Psoas muscle (tissue), 8 donors: ENCODE data around the gene RASA3. TPM values are rescaled to one million over a fixed set of nuclear protein-coding genes. Genes with fewer than 3 reads are reported as not detected.
"Not testable (repeated sequence)": the region's sequence is repeated elsewhere in the genome, so short reads cannot be mapped to it uniquely, and the experiment has no call there.

Experiments
- ATAC-seq, 4 donors: fragments of 200-7000 bp; cut with Tn5 transposase; one replicate each; pipeline ENCODE4 v1.9.1; 2020; ENCODE audit warnings: moderate library complexity in 3 of 4, mild to moderate bottlenecking in 2 of 4
- DNase-seq, 2 donors: peaks; one replicate each; pipeline ENCODE4 v3.0.0-alpha.2; 2020
- H3K27ac ChIP-seq: fragments of 200-600 bp; one replicate; pipeline ENCODE4 v1.8.0; 2022
- H3K27me3 ChIP-seq, 3 donors: fragments of 200-600 bp in 1 of 3; one replicate each; pipeline versions ENCODE4 v1.6.1 to v1.8.0; 2013 to 2022; ENCODE audit warnings: low read length in 2 of 3, mild to moderate bottlenecking in 2 of 3, moderate library complexity in 1 of 3; ENCODE audit not compliant: insufficient read depth in 3 of 3
- H3K36me3 ChIP-seq, 2 donors: fragments of 200-600 bp in 1 of 2; one replicate each; pipeline versions ENCODE4 v1.6.1 to v1.8.0; 2013 to 2022; ENCODE audit warnings: low read depth in 1 of 2, mild to moderate bottlenecking in 1 of 2, moderate library complexity in 1 of 2; ENCODE audit not compliant: insufficient read depth in 1 of 2
- H3K4me1 ChIP-seq: fragments of 200-600 bp; one replicate; pipeline ENCODE4 v1.8.0; 2022
- H3K4me3 ChIP-seq: fragments of 200-600 bp; one replicate; pipeline ENCODE4 v1.8.0; 2022; ENCODE audit warnings: mild to moderate bottlenecking
- H3K9me3 ChIP-seq: fragments of 200-600 bp; one replicate; pipeline ENCODE4 v1.8.0; 2022
- WGBS, 3 donors: extraction: QIAGEN DNeasy Blood & Tissue Kit; methylation state at CpG; one replicate each; pipeline versions ENCODE4 v1.1.6 to v1.1.7; 2013; 5-methylcytosine and 5-hydroxymethylcytosine counted together
- intact Hi-C, 2 donors: fragments of 100-400 bp; cut with DNase I; formaldehyde crosslinking; loops; one replicate each; pipeline versions ENCODE4 v1.11.0 to v1.14.2; 2022
- long read RNA-seq, 2 donors: library from polyadenylated mRNA; unstranded; transcript quantifications; one replicate each; pipeline ENCODE4 v2.0.0, GENCODE V29; 2021
- polyA plus RNA-seq, 3 donors: library from polyadenylated mRNA; stranded (reverse); fragments of 200-250 nt; gene quantifications; one replicate each; pipeline ENCODE4 v1.2.3, GENCODE V29; 2013
- total RNA-seq, 4 donors: library from RNA; stranded (reverse); fragmentation: NEBNext Ultra II Directional in 2 of 4; extraction: Animal tissue kit (Norgen Biotek cat#: 25700) in 2 of 4; gene quantifications; one replicate each; pipeline versions ENCODE4 v1.2.1 to v1.2.4, GENCODE V29; 2021 to 2023
- TF ChIP-seq, protein P1 (sequence below): fragments of 200-600 bp; IDR thresholded peaks from one replicate; pipeline ENCODE4 v1.8.0; 2022; ENCODE audit warnings: antibody characterized with exemption
- donor health status: healthy with polysubstance abuse.
- donor health status: DM: no; HTN: no; CAD: no; lungs with moderate emphysema.
- donor health status: Bipolar disorder and iron deficiency.
- donor health status: healthy.
- donor health status: DM: yes; HTN: yes; CAD: no.
- donor health status: DM: no; HTN: no; CAD: no.
- donor health status: DM: no; HTN: no; CAD: no.
- donor health status: DM: yes; HTN: yes; CAD: no.

RASA3 gene, protein sequence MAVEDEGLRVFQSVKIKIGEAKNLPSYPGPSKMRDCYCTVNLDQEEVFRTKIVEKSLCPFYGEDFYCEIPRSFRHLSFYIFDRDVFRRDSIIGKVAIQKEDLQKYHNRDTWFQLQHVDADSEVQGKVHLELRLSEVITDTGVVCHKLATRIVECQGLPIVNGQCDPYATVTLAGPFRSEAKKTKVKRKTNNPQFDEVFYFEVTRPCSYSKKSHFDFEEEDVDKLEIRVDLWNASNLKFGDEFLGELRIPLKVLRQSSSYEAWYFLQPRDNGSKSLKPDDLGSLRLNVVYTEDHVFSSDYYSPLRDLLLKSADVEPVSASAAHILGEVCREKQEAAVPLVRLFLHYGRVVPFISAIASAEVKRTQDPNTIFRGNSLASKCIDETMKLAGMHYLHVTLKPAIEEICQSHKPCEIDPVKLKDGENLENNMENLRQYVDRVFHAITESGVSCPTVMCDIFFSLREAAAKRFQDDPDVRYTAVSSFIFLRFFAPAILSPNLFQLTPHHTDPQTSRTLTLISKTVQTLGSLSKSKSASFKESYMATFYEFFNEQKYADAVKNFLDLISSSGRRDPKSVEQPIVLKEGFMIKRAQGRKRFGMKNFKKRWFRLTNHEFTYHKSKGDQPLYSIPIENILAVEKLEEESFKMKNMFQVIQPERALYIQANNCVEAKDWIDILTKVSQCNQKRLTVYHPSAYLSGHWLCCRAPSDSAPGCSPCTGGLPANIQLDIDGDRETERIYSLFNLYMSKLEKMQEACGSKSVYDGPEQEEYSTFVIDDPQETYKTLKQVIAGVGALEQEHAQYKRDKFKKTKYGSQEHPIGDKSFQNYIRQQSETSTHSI
- total RNA-seq (10 to 100 TPM in 3 of 4 donors, 1 to 10 TPM in 1; 9.2 to 20.2 (median 14.5) TPM), polyA plus RNA-seq (10 to 100 TPM in 1 of 3 donors, 1 to 10 TPM in 2; 4.8 to 24.4 (median 5.2) TPM)
- long read RNA-seq, donor 1, full-length matches to known transcripts, result 14 of 27 reads
- long read RNA-seq, donor 1, partial matches to known transcripts, result 4 of 27 reads
- long read RNA-seq, donor 1, other reads (novel, unspliced or antisense), result 9 of 27 reads
- long read RNA-seq, donor 2, full-length matches to known transcripts, result 22 of 33 reads
- long read RNA-seq, donor 2, partial matches to known transcripts, result 5 of 33 reads
- long read RNA-seq, donor 2, other reads (novel, unspliced or antisense), result 6 of 33 reads

- 0 to 1% (median 1%) methylated on average over 39 to 81 of the region's 81 CpGs for WGBS, 3 donors
- intact Hi-C loops, result no loop called here
- DNase-seq, result peak; percentile 85 to 87
- no peaks in the 10 kb centered on the region for H3K9me3 ChIP-seq
- H3K36me3 ChIP-seq, result no peaks in the 10 kb centered on the region
- no peaks in the 10 kb centered on the region for H3K27me3 ChIP-seq
- TF ChIP-seq, protein P1, sequence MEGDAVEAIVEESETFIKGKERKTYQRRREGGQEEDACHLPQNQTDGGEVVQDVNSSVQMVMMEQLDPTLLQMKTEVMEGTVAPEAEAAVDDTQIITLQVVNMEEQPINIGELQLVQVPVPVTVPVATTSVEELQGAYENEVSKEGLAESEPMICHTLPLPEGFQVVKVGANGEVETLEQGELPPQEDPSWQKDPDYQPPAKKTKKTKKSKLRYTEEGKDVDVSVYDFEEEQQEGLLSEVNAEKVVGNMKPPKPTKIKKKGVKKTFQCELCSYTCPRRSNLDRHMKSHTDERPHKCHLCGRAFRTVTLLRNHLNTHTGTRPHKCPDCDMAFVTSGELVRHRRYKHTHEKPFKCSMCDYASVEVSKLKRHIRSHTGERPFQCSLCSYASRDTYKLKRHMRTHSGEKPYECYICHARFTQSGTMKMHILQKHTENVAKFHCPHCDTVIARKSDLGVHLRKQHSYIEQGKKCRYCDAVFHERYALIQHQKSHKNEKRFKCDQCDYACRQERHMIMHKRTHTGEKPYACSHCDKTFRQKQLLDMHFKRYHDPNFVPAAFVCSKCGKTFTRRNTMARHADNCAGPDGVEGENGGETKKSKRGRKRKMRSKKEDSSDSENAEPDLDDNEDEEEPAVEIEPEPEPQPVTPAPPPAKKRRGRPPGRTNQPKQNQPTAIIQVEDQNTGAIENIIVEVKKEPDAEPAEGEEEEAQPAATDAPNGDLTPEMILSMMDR, result no peak
- H3K4me3 ChIP-seq, result peak within 1 kb of the TSS; percentile 82
- peaks cover 32% of the 10 kb centered on the region for H3K4me1 ChIP-seq
- H3K27ac ChIP-seq, result peak within 1 kb of the TSS; percentile 92
- peak; percentile 63 to 69 (median 65) for ATAC-seq
These were observed at the start of gene RASA3 for GRCh38 chr13:114132419-114133121. Gene RASA3 (minus strand): TSS chr13:114132623. CDS start chr13:114132489, 134 bp downstream.

DNA sequence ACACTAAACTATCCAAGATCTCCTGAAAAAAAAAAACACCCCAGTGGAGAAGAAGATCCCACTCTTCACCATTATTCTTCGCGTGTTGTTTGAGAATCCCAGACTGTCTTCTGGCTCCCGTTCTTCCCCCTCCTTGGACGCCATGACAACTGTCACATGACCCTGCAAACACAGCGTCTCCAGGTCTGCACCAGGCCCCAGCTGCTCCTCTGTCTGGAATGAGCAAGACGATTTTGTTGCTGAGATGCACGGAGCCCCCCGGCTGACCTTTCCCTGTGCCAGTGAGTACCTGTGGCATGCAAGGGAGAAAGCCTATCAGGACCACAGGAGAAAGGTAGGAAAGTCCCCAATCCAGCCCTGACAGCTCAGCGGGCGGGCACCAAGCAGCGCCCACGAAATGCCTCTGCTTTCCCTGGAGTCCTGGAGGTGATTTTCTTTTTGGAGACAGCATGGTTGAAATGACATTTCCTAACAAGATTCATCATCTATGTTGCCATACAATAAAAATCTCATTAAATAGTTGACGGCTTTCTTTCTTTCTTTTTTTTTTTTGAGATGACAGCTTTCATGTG is 46.8 kb upstream of the RASA3 start, which contains the start of gene CFAP97D2:
Gene CFAP97D2, plus strand, starts transcription at position 171 of the 572 bp plus-strand sequence. Its CDS starts 74 bp downstream, at position 245.
- intact Hi-C loops, result no loop called here
- Histone ChIP-seq H3K36me3 (no peaks in the 10 kb centered on the region), H3K4me3 (no peak within 1 kb of the TSS), H3K27ac (no peak within 1 kb of the TSS), H3K27me3 (peaks cover 0 to 19% (median 4%) of the 10 kb centered on the region in 3 donors), H3K4me1 (no peaks in the 10 kb centered on the region), H3K9me3 (no peaks in the 10 kb centered on the region)
- TF ChIP-seq, protein P1, result no peak
- 59% methylated on average over 13 of the region's 13 CpGs for WGBS, 3 donors
- ATAC-seq (no peak), DNase-seq (no peak)

DNA sequence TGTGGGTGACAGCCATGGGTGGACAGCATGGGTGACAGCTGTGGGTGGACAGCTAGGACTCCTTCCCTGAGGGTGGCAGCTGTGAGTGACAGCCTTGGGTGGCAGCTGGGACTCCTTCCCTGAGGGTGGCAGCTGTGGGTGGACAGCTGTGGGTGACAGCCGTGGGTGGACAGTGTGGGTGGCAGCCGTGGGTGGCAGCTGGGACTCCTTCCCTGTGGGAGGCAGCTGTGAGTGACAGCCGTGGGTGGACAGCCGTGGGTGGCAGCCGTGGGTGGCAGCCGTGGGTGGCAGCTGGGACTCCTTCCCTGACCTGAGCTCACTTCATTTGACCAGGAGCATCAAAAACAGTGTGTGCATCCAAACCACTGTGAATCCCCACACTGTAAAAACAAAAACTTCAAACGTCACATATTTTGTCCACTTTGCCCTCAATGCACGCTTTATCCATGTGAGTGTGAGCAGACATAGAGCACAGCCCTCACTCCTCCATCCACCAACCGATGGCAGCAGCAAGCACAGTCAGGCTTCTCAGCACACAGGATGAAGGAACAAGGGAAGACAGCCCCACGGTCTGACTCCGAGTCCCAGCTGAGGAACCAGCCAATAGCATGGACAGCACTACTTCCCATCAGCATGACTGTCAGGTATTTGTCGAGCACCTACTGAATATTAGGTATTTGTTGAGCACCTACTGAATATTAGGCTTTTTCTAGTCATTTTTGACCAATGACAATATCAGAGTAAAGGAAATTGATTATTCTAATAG is 45.0 kb upstream of the RASA3 start:
- TF ChIP-seq, protein P1, result no peak

GRCh38 chr13:114176359-114176902 is 44.0 kb upstream of the RASA3 start:
- WGBS, 3 donors, result 65 to 70% (median 68%) methylated on average over 12 to 13 of the region's 14 CpGs
- H3K4me1 ChIP-seq, H3K4me3 ChIP-seq, H3K27ac ChIP-seq, DNase-seq, intact Hi-C loops, H3K36me3 ChIP-seq, ATAC-seq: not testable (repeated sequence)
- Histone ChIP-seq H3K27me3 (peaks cover 0 to 19% (median 4%) of the 10 kb centered on the region in 3 donors), H3K9me3 (peaks cover 17% of the 10 kb centered on the region)

More for the DNA sequence above, 45.0 kb upstream of the RASA3 start:
- no peak overlapping the region for H3K27ac ChIP-seq
- H3K27me3 ChIP-seq, result peaks cover 0 to 19% (median 4%) of the 10 kb centered on the region in 3 donors
- DNase-seq (no peak), ATAC-seq (no peak)
- no peaks in the 10 kb centered on the region for H3K4me1 ChIP-seq
- H3K9me3 ChIP-seq, result peaks cover 13% of the 10 kb centered on the region
- H3K36me3 ChIP-seq, result peaks cover 0 to 2% of the 10 kb centered on the region in 2 donors
- H3K4me3 ChIP-seq, result no peak overlapping the region
- WGBS, 3 donors, result 30 to 35% (median 33%) methylated on average over 11 to 12 of the region's 12 CpGs
- intact Hi-C loops, result no loop called here
